Measurements from ENCODE around the gene IL1RAPL2. TPM values are rescaled to one million over a fixed set of nuclear protein-coding genes. Genes with fewer than 3 reads are reported as not detected.
A peak's percentile ranks its signal among the peaks of the same experiment; 100 is the strongest.
"Not testable (repeated sequence)": the region's sequence is repeated elsewhere in the genome, so short reads cannot be mapped to it uniquely, and the experiment has no call there.

IL1RAPL2 gene
- total RNA-seq, 2 donors from 2014 or later, result not detected

DNA sequence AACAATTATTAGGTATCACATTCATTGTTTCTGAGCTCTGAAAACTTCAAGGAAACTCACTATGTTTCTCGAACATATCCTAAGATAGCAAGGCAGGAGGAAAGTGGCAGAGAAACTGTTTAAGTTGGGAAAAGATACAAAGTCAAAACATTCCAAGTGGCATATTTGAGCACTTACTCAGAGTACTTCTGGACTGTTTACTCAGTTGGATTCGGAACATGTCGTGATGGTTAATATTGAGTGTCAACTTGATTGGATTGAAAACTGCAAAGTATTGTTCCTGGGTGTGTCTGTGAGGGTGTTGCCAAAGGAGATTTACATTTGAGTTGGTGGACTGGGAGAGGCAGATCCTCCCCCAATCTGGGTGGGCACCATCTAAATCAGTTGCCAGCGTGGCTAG is 298.3 kb downstream of the IL1RAPL2 start:
- DNase-seq (ENCODE audit: low spot score), result no peak
- Histone ChIP-seq H3K36me3 (no peaks in the 10 kb centered on the region), H3K9me3 (no peaks in the 10 kb centered on the region), H3K27ac (no peak overlapping the region), H3K4me1 (no peaks in the 10 kb centered on the region), H3K4me3 (no peak overlapping the region), H3K27me3 (no peaks in the 10 kb centered on the region)
- TF ChIP-seq, protein P1, sequence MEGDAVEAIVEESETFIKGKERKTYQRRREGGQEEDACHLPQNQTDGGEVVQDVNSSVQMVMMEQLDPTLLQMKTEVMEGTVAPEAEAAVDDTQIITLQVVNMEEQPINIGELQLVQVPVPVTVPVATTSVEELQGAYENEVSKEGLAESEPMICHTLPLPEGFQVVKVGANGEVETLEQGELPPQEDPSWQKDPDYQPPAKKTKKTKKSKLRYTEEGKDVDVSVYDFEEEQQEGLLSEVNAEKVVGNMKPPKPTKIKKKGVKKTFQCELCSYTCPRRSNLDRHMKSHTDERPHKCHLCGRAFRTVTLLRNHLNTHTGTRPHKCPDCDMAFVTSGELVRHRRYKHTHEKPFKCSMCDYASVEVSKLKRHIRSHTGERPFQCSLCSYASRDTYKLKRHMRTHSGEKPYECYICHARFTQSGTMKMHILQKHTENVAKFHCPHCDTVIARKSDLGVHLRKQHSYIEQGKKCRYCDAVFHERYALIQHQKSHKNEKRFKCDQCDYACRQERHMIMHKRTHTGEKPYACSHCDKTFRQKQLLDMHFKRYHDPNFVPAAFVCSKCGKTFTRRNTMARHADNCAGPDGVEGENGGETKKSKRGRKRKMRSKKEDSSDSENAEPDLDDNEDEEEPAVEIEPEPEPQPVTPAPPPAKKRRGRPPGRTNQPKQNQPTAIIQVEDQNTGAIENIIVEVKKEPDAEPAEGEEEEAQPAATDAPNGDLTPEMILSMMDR (IDR thresholded peaks at IDR 0.05), result no peak

DNA sequence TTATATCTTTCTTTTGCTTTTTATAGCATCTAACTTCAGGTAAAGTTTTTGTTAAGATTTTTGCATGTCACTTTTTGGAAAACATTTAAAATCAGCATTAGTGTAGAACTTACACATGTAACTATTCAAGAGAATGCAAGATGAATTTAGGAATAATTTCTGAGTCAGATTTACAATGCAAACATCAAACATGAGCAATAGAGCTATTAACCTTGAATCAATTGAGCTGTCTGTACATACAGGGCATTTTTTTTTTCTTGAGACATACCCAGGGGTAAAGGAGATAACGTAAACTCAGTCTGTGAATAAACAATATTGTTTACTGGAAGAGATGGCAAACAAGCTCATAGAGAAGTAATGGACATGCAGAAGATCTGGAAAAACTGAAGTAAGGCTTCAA is 311.5 kb downstream of the IL1RAPL2 start:
- Histone ChIP-seq H3K9me3 (peaks cover 0 to 6% of the 10 kb centered on the region in 2 donors), H3K4me1 (no peaks in the 10 kb centered on the region), H3K4me3 (no peak overlapping the region), H3K36me3 (no peaks in the 10 kb centered on the region), H3K27me3 (no peaks in the 10 kb centered on the region), H3K27ac (no peak overlapping the region)
- no peak for DNase-seq (ENCODE audit: low spot score)
- TF ChIP-seq, protein P1 (IDR thresholded peaks at IDR 0.05), result no peak

DNA sequence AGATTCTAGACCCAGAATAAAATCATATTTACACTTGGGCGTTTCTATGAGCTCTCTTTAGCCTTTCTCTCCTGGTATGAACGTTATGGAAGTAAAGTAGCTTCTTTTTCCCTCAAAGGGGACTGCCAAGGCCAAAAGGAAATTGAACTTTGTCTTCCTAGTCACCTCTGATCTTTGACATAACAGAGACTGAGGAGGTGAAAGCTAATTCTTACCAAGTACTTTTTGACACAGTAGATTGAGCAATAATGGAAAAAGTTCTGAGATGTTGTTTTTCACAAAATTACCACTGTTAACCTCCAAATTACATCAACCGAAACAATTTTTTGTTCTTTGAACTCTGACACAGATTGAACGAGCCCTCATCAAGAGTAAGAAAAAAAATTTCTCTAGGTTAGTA is 336.1 kb downstream of the IL1RAPL2 start:
- Histone ChIP-seq H3K9me3 (no peaks in the 10 kb centered on the region), H3K27ac (no peak overlapping the region), H3K4me1 (no peaks in the 10 kb centered on the region), H3K4me3 (no peak overlapping the region), H3K36me3 (no peaks in the 10 kb centered on the region), H3K27me3 (no peaks in the 10 kb centered on the region)
- TF ChIP-seq, protein P1 (IDR thresholded peaks at IDR 0.05), result no peak
- no peak for DNase-seq (ENCODE audit: low spot score)

DNA sequence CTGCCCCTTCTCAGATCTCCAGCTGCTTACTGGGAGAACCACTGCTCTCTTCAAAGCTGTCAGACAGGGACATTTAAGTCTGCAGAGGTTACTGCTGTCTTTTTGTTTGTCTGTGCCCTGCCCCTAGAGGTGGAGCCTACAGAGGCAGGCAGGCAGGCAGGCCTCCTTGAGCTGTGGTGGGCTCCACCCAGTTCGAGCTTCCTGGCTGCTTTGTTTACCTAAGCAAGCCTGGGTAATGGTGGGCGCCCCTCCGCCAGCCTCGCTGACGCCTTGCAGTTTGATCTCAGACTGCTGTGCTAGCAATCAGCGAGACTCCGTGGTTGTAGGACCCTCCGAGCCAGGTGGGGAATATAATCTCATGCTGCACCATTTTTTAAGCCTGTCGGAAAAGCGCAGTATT is 343.7 kb downstream of the IL1RAPL2 start:
- DNase-seq (ENCODE audit: low spot score); H3K4me1 ChIP-seq; H3K27me3 ChIP-seq; H3K36me3 ChIP-seq; H3K9me3 ChIP-seq; H3K27ac ChIP-seq: not testable (repeated sequence)
- peak overlapping the region in 1 of 2 donors; percentile 15 for H3K4me3 ChIP-seq

DNA sequence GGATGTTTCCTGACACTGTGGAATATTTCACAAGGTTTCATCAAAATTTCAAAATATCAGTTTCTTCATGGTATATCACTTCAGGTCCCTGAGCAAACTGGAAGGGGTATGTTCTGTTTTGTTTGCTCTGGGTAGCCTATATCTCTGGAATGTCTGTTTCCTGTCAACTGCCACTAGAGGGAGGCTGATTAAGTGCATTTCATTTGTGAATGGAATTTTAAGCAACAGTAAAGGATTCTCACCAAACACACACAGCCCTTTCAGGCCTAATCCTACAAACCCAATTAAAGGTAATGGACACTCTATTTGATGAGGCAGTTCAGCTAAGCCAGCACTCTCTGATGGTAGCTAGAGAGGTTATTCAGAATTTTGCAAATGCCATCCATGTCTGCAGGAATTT is 347.3 kb downstream of the IL1RAPL2 start:
- TF ChIP-seq, protein P1 (IDR thresholded peaks at IDR 0.05), result peak in 1 of 2 donors; percentile 42
- Histone ChIP-seq H3K27ac (no peak overlapping the region), H3K9me3 (no peaks in the 10 kb centered on the region), H3K36me3 (no peaks in the 10 kb centered on the region), H3K27me3 (no peaks in the 10 kb centered on the region), H3K4me1 (no peaks in the 10 kb centered on the region), H3K4me3 (no peak overlapping the region)
- no peak for DNase-seq (ENCODE audit: low spot score)

DNA sequence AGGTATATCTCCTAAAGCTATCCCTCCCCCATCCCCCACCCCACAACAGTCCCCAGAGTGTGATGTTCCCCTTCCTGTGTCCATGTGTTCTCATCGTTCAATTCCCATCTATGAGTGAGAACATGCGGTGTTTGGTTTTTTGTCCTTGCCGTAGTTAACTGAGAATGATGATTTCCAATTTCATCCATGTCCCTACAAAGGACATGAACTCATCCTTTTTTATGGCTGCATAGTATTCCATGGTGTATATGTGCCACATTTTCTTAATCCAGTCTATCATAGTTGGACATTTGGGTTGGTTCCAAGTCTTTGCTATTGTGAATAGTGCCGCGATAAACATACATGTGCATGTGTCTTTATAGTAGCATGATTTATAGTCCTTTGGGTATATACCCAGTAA is 348.7 kb downstream of the IL1RAPL2 start:
- H3K27ac ChIP-seq; H3K36me3 ChIP-seq; H3K4me3 ChIP-seq; H3K9me3 ChIP-seq; H3K27me3 ChIP-seq; H3K4me1 ChIP-seq; DNase-seq (ENCODE audit: low spot score): not testable (repeated sequence)

DNA sequence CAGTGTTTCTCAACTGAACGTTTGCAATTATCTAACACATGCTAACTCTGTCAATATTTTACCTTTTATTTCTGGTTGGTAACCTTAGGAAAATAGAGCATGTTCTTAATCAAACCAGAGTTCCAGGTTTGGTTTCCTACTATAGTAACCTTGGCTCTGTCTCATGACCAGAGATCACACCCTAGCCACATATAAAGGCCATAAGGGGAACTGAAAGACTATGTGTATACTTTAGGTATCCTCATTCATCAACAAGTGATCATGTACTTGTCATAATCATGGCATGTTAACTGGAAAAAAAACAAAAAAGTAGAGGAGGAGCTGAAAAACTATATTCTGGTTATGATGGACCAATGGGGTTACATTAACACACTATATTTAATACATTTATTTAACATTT is 352.1 kb downstream of the IL1RAPL2 start:
- H3K4me3 ChIP-seq, result no peak overlapping the region
- TF ChIP-seq, protein P1 (IDR thresholded peaks at IDR 0.05), result no peak
- H3K27me3 ChIP-seq, result no peaks in the 10 kb centered on the region
- H3K4me1 ChIP-seq, result no peaks in the 10 kb centered on the region
- no peak for DNase-seq (ENCODE audit: low spot score)
- no peaks in the 10 kb centered on the region for H3K9me3 ChIP-seq
- H3K27ac ChIP-seq, result no peak overlapping the region
- H3K36me3 ChIP-seq, result no peaks in the 10 kb centered on the region

Data from right atrium auricular region (tissue), 2 donors.